ENCODE results near the gene MMS22L. TPM values are rescaled to one million over a fixed set of nuclear protein-coding genes. Genes with fewer than 3 reads are reported as not detected.

Gene MMS22L
- total RNA-seq, 1 donor from 2014 or later = 8.5 TPM

GRCh38 chr6:97280766-97281165, 2.2 kb downstream of the MMS22L start:
- TF ChIP-seq CTCF (IDR thresholded peaks at IDR 0.05) = no peak
- Mint-ChIP-seq H3K4me3 (ENCODE audit: unreplicated experiment) (no peak overlapping the region), H3K4me1 (ENCODE audit: unreplicated experiment) (peaks cover 26% of the 10 kb centered on the region), H3K27ac (ENCODE audit: unreplicated experiment) (no peak overlapping the region), H3K9me3 (ENCODE audit: unreplicated experiment) (no peaks in the 10 kb centered on the region), H3K27me3 (ENCODE audit: unreplicated experiment) (no peaks in the 10 kb centered on the region), H3K36me3 (ENCODE audit: unreplicated experiment) (peaks cover 2% of the 10 kb centered on the region)
- no peak for DNase-seq (ENCODE audit: extremely low spot score, unreplicated experiment)

- Mint-ChIP-seq H3K4me1 (ENCODE audit: unreplicated experiment) (peaks cover 4% of the 10 kb centered on the region), H3K36me3 (ENCODE audit: unreplicated experiment) (peaks cover 11% of the 10 kb centered on the region), H3K27me3 (ENCODE audit: unreplicated experiment) (no peaks in the 10 kb centered on the region), H3K4me3 (ENCODE audit: unreplicated experiment) (no peak overlapping the region), H3K9me3 (ENCODE audit: unreplicated experiment) (no peaks in the 10 kb centered on the region), H3K27ac (ENCODE audit: unreplicated experiment) (no peak overlapping the region)
- no peak for DNase-seq (ENCODE audit: extremely low spot score, unreplicated experiment)
- no peak for TF ChIP-seq CTCF (IDR thresholded peaks at IDR 0.05)
These were observed 7.2 kb downstream of the MMS22L start for GRCh38 chr6:97275804-97276203.

DNA sequence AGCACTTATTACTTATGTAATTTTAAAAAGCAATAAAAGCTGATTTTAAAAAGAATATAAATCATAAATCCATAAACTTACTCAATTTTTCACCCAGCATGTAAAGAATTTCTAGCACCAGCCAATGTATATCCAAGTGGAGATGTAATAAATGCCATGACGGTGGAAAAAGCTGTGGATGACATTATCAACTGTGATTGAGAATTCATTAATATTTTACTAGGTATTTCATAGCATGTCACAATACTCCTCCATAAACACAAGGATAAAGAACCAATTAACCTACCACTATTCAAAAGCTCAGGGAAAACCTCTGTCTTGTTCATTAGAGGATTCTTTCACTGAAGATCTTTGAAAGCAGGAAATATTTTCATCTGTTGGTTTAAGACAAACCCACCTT, 13.2 kb downstream of the MMS22L start:
- no peak for TF ChIP-seq CTCF (IDR thresholded peaks at IDR 0.05)
- no peak for DNase-seq (ENCODE audit: extremely low spot score, unreplicated experiment)
- no peak overlapping the region for H3K4me3 Mint-ChIP-seq (ENCODE audit: unreplicated experiment)
- peaks cover 6% of the 10 kb centered on the region for H3K9me3 Mint-ChIP-seq (ENCODE audit: unreplicated experiment)
- H3K4me1 Mint-ChIP-seq (ENCODE audit: unreplicated experiment) = no peaks in the 10 kb centered on the region
- H3K27ac Mint-ChIP-seq (ENCODE audit: unreplicated experiment) = no peak overlapping the region
- peaks cover 27% of the 10 kb centered on the region for H3K36me3 Mint-ChIP-seq (ENCODE audit: unreplicated experiment)
- no peaks in the 10 kb centered on the region for H3K27me3 Mint-ChIP-seq (ENCODE audit: unreplicated experiment)

- Mint-ChIP-seq H3K4me1 (ENCODE audit: unreplicated experiment) (no peaks in the 10 kb centered on the region), H3K4me3 (ENCODE audit: unreplicated experiment) (no peak overlapping the region), H3K27ac (ENCODE audit: unreplicated experiment) (no peak overlapping the region), H3K27me3 (ENCODE audit: unreplicated experiment) (no peaks in the 10 kb centered on the region), H3K9me3 (ENCODE audit: unreplicated experiment) (peaks cover 8% of the 10 kb centered on the region), H3K36me3 (ENCODE audit: unreplicated experiment) (peaks cover 31% of the 10 kb centered on the region)
- TF ChIP-seq CTCF (IDR thresholded peaks at IDR 0.05) = no peak
- no peak for DNase-seq (ENCODE audit: extremely low spot score, unreplicated experiment)
These were observed 20.3 kb downstream of the MMS22L start for GRCh38 chr6:97262676-97263075.

DNA sequence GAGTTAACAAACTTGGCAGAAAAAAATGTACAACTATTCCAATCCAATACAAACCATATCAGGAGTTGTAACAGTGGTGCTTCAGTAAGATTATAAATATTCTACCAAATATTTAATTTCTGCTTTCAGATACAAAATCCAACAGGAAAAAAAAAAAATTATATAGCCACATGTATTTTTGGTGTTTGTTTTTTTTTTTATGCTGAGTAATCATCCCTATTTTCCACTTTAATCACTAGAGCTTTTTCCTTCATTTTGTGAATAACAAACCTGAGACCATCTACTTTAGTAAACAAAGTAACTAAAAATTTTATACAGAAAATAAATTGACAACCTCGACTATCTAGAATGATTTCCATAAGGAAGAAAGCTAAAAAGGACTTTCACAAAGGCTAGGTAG, 36.2 kb downstream of the MMS22L start:
- no peaks in the 10 kb centered on the region for H3K4me1 Mint-ChIP-seq (ENCODE audit: unreplicated experiment)
- H3K9me3 Mint-ChIP-seq (ENCODE audit: unreplicated experiment) = peaks cover 19% of the 10 kb centered on the region
- H3K36me3 Mint-ChIP-seq (ENCODE audit: unreplicated experiment) = peaks cover 21% of the 10 kb centered on the region
- H3K4me3 Mint-ChIP-seq (ENCODE audit: unreplicated experiment) = no peak overlapping the region
- H3K27ac Mint-ChIP-seq (ENCODE audit: unreplicated experiment) = no peak overlapping the region
- no peak for TF ChIP-seq CTCF (IDR thresholded peaks at IDR 0.05)
- no peak for DNase-seq (ENCODE audit: extremely low spot score, unreplicated experiment)
- H3K27me3 Mint-ChIP-seq (ENCODE audit: unreplicated experiment) = no peaks in the 10 kb centered on the region

Measured in osteocyte (in vitro differentiated cells).